SK-N-SH (cell line): Measurements from ENCODE around the gene UST. TPM values are rescaled to one million over a fixed set of nuclear protein-coding genes. Genes with fewer than 3 reads are reported as not detected.

Experiments
- CTCF ChIA-PET: fragments of 300-600, 350-600 bp; formaldehyde crosslinking; extraction: SDS; loops from one replicate; lab custom pipeline; 2021; lab: Yijun Ruan, JAX
- POLR2A ChIA-PET: fragments of 350-600 bp; sonication (Branson Sonifier 250); formaldehyde crosslinking; extraction: SDS; loops from one replicate; lab custom pipeline; 2020; ENCODE audit warnings: antibody characterized with exemption, inconsistent platforms; lab: Yijun Ruan, JAX
- DNase-seq: peaks from one replicate; pipeline ENCODE4 v3.0.0; 2012
- H2AFZ ChIP-seq: fragments of 200-600 bp; sonication (generic); 2 replicates; pipeline ENCODE4 v1.8.1; 2016; ENCODE audit warnings: antibody characterized with exemption, mild to moderate bottlenecking, low read depth
- H3F3A ChIP-seq: fragments of 200-600 bp; sonication (generic); replicated peaks from 2 replicates; pipeline ENCODE3; 2016; ENCODE audit warnings: antibody characterized with exemption, mild to moderate bottlenecking; ENCODE audit not compliant: insufficient read depth
- H3K27ac ChIP-seq, 2 experiments: fragments of 200-500 bp in 1 of 2; fragments of 200-600 bp in 1 of 2; sonication (Bioruptor generic) in 1 of 2; sonication (generic), shearing (Covaris generic) in 1 of 2; 2 replicates each; pipeline versions ENCODE4 v1.5.1 to v1.6.1; 2014 to 2016; ENCODE audit warnings: low read depth in 2 of 2, inconsistent platforms in 1 of 2, low read length in 1 of 2, mild to moderate bottlenecking in 1 of 2, mixed read lengths in 1 of 2
- H3K27me3 ChIP-seq: fragments of 200-600 bp; sonication (generic), shearing (Covaris generic); 2 replicates; pipeline ENCODE4 v1.6.1; 2016; ENCODE audit warnings: mixed run types; ENCODE audit not compliant: insufficient read depth
- H3K36me3 ChIP-seq, 2 experiments: fragments of 200-500 bp in 1 of 2; fragments of 200-600 bp in 1 of 2; sonication (Bioruptor generic) in 1 of 2; sonication (generic) in 1 of 2; replicated peaks in 1 of 2; 2 replicates each; pipeline versions ENCODE3 to v1.5.1; 2014 to 2016; ENCODE audit warnings: low read length in 1 of 2, mild to moderate bottlenecking in 1 of 2; ENCODE audit not compliant: insufficient read depth in 2 of 2, control insufficient read depth in 1 of 2
- H3K4me1 ChIP-seq, 2 experiments: fragments of 200-500 bp in 1 of 2; fragments of 200-600 bp in 1 of 2; sonication (Bioruptor generic) in 1 of 2; sonication (generic), shearing (Covaris generic) in 1 of 2; 2 replicates each; pipeline versions ENCODE4 v1.5.1 to v1.6.1; 2014 to 2016; ENCODE audit warnings: low read depth in 1 of 2, low read length in 1 of 2, mixed run types in 1 of 2; ENCODE audit not compliant: insufficient read depth in 2 of 2, control insufficient read depth in 1 of 2
- H3K4me2 ChIP-seq: fragments of 200-600 bp; sonication (generic), shearing (Covaris generic); 2 replicates; pipeline ENCODE4 v1.6.1; 2017; ENCODE audit warnings: mixed run types
- H3K4me3 ChIP-seq, 2 experiments: fragments of 200-500 bp in 1 of 2; fragments of 200-600 bp in 1 of 2; sonication (Bioruptor generic) in 1 of 2; sonication (generic), shearing (Covaris generic) in 1 of 2; 2 replicates each; pipeline versions ENCODE4 v1.5.1 to v1.8.1; 2014 to 2016; ENCODE audit warnings: low read depth in 2 of 2, inconsistent platforms in 1 of 2, low read length in 1 of 2, mild to moderate bottlenecking in 1 of 2, mixed read lengths in 1 of 2, moderate library complexity in 1 of 2
- H3K79me2 ChIP-seq: fragments of 200-600 bp; sonication (generic); 2 replicates; pipeline ENCODE4 v1.8.1; 2017; ENCODE audit warnings: mild to moderate bottlenecking; ENCODE audit not compliant: insufficient read depth
- H3K9ac ChIP-seq: fragments of 200-600 bp; sonication (generic); 2 replicates; pipeline ENCODE4 v1.6.1; 2017; ENCODE audit warnings: mixed run types
- H3K9me2 ChIP-seq: fragments of 200-600 bp; sonication (generic); 2 replicates; pipeline ENCODE4 v1.6.1; 2017; ENCODE audit warnings: mixed run types
- H3K9me3 ChIP-seq: fragments of 200-600 bp; sonication (generic); 2 replicates; pipeline ENCODE4 v1.6.1; 2017; ENCODE audit warnings: mixed run types, mild to moderate bottlenecking, moderate library complexity
- H4K20me1 ChIP-seq: fragments of 200-600 bp; sonication (generic); 2 replicates; pipeline ENCODE4 v1.6.1; 2017; ENCODE audit warnings: mild to moderate bottlenecking, mixed run types; ENCODE audit not compliant: insufficient read depth
- CHD2 ChIP-seq: fragments of 150-350 bp; IDR thresholded peaks from 2 replicates; pipeline ENCODE4 v1.6.1; 2018; ENCODE audit warnings: low read length; ENCODE audit not compliant: partially characterized antibody
- CTCF ChIP-seq: fragments of 200-600 bp; sonication (generic); IDR thresholded peaks from 2 replicates; pipeline ENCODE4 v1.6.1; 2017; ENCODE audit warnings: antibody characterized with exemption, mild to moderate bottlenecking, moderate library complexity
- FOSL2 ChIP-seq: IDR thresholded peaks from 2 replicates; pipeline ENCODE4 v1.4.0; 2012; ENCODE audit warnings: low read depth, mild to moderate bottlenecking, moderate library complexity, borderline replicate concordance
- FOXJ3 ChIP-seq: sonication (generic); formaldehyde crosslinking; IDR thresholded peaks from 2 replicates; pipeline ENCODE4 v1.5.1; 2020; ENCODE audit warnings: mild to moderate bottlenecking, missing genetic modification reagents
- FOXM1 ChIP-seq: IDR thresholded peaks from 2 replicates; pipeline ENCODE4 v1.4.0; 2012; ENCODE audit warnings: low read depth, mild to moderate bottlenecking
- JUND ChIP-seq: IDR thresholded peaks from 2 replicates; pipeline ENCODE4 v1.4.0; 2012
- MEF2A ChIP-seq: IDR thresholded peaks from 2 replicates; pipeline ENCODE4 v1.4.0; 2012; ENCODE audit warnings: low read depth, borderline replicate concordance
- MXI1 ChIP-seq: IDR thresholded peaks from 2 replicates; pipeline ENCODE4 v1.6.1; 2012; ENCODE audit warnings: mild to moderate bottlenecking, low read depth, low read length, improper control_type of control experiment
- NRF1 ChIP-seq: IDR thresholded peaks from 2 replicates; pipeline ENCODE4 v1.6.1; 2012; ENCODE audit warnings: low read depth, mild to moderate bottlenecking, low read length
- PBX3 ChIP-seq: IDR thresholded peaks from 2 replicates; pipeline ENCODE4; 2012
- POLR2AphosphoS5 ChIP-seq: IDR thresholded peaks from 2 replicates; pipeline ENCODE4 v1.6.1; 2012; ENCODE audit warnings: low read depth, low read length
- RAD21 ChIP-seq: IDR thresholded peaks from 2 replicates; pipeline ENCODE4 v1.6.1; 2012; ENCODE audit warnings: mild to moderate bottlenecking, low read length
- RCOR1 ChIP-seq: fragments of 150-350 bp; IDR thresholded peaks from 2 replicates; pipeline ENCODE4 v1.6.1; 2017; ENCODE audit warnings: antibody characterized with exemption, low read length
- RFX5 ChIP-seq: IDR thresholded peaks from 2 replicates; pipeline ENCODE4 v1.6.1; 2012; ENCODE audit warnings: mild to moderate bottlenecking, improper control_type of control experiment, low read length
- RXRA ChIP-seq: IDR thresholded peaks from 2 replicates; pipeline ENCODE4 v1.4.0; 2012; ENCODE audit warnings: low read depth, mild to moderate bottlenecking, borderline replicate concordance
- SMC3 ChIP-seq: IDR thresholded peaks from 2 replicates; pipeline ENCODE4 v1.6.1; 2012; ENCODE audit warnings: low read depth, low read length, improper control_type of control experiment
- TCF12 ChIP-seq: IDR thresholded peaks from 2 replicates; pipeline ENCODE4 v1.4.0; 2012
- USF2 ChIP-seq: fragments of 150-350 bp; IDR thresholded peaks from 2 replicates; pipeline ENCODE4 v1.6.1; 2017; ENCODE audit warnings: antibody characterized with exemption, low read length, low read depth, borderline replicate concordance
- YY1 ChIP-seq: IDR thresholded peaks from 2 replicates; pipeline ENCODE4 v1.4.0; 2012; ENCODE audit warnings: low read depth, mild to moderate bottlenecking
- WGBS: methylation state at CpG from one replicate; pipeline ENCODE4 v1.1.6; 2017; ENCODE audit warnings: low lambda C conversion rate; 5-methylcytosine and 5-hydroxymethylcytosine counted together
- polyA plus RNA-seq, 3 experiments: library from polyadenylated mRNA; depleted of rRNA; stranded (reverse); fragments of >200 nt; gene quantifications; 2 replicates each; pipeline ENCODE4 v1.2.3, GENCODE V29; 2012

The UST gene
- polyA plus RNA-seq, 1 of the 3 experiments (the other 2 are of a cell fraction): 1.7 TPM

GRCh38 chr6:149006671-149007070 is 259.8 kb downstream of the UST start (continued):
- TF ChIP-seq RAD21: no peak
- no peak for TF ChIP-seq NRF1
- TF ChIP-seq POLR2AphosphoS5: no peak
- no peak for TF ChIP-seq RFX5
- no peak for TF ChIP-seq RCOR1
- TF ChIP-seq YY1: no peak
- TF ChIP-seq FOSL2: no peak
- TF ChIP-seq, all 33 proteins: peak for 0

- Histone ChIP-seq H4K20me1 (no peaks in the 10 kb centered on the region), H3K4me1 (peaks cover 0 to 7% of the 10 kb centered on the region in 2 experiments; a peak in 2 of 4 replicates), H3K27me3 (no peaks in the 10 kb centered on the region), H3K79me2 (no peaks in the 10 kb centered on the region), H2AFZ (no peak overlapping the region), H3K27ac (no peak overlapping the region), H3K4me2 (no peak overlapping the region), H3K4me3 (no peak overlapping the region), H3K9me2 (no peaks in the 10 kb centered on the region), H3K9ac (no peak overlapping the region), H3K9me3 (no peaks in the 10 kb centered on the region), H3K36me3 (no peaks in the 10 kb centered on the region), H3F3A (peaks cover 20% of the 10 kb centered on the region)
- DNase-seq: no peak
- CTCF ChIA-PET: interaction anchor here (1.4 kb wide), 1 partner anchor 21 kb away, joined by 3 read pairs; no protein-coding TSS in a partner anchor
- POLR2A ChIA-PET: no interaction called here
- TF ChIP-seq CTCF (no peak), FOXJ3 (CRISPR knock-in tag) (no peak), RXRA (no peak), RFX5 (no peak), PBX3 (no peak), JUND (no peak), FOXM1 (no peak), RAD21 (no peak), MXI1 (no peak), CHD2 (no peak), SMC3 (no peak), TCF12 (no peak), MEF2A (no peak), USF2 (no peak), RCOR1 (no peak)
- WGBS: 39% methylated on average over 2 of the region's 2 CpGs
Observed at GRCh38 chr6:149007846-149008245, 261.0 kb downstream of the UST start.
